Activated naive CD4-positive, alpha-beta T cell treated with anti-CD3 and anti-CD28 coated beads for 36 hours (primary cell): Measurements from ENCODE around the gene MNT. TPM values are rescaled to one million over a fixed set of nuclear protein-coding genes. Genes with fewer than 3 reads are reported as not detected.

Experiments used
- CTCF ChIA-PET: fragments of 350-600 bp; sonication (Branson Sonifier 250); formaldehyde crosslinking; loops from one replicate; lab custom pipeline; 2021; ENCODE audit warnings: antibody characterized with exemption; lab: Charles Lee
- DNase-seq: peaks from one replicate; pipeline ENCODE4 v3.0.0-alpha.2; 2020
- H3K27ac Mint-ChIP-seq: one replicate; pipeline ENCODE4 v1.8.0; 2021; ENCODE audit warnings: mild to moderate bottlenecking, mixed read lengths
- H3K27me3 Mint-ChIP-seq: one replicate; pipeline ENCODE4 v1.8.0; 2021; ENCODE audit warnings: low read depth, mixed read lengths
- H3K36me3 Mint-ChIP-seq: one replicate; pipeline ENCODE4 v1.8.0; 2021; ENCODE audit warnings: low read depth, mixed read lengths
- H3K4me1 Mint-ChIP-seq: one replicate; pipeline ENCODE4 v1.8.0; 2021; ENCODE audit warnings: low read depth, mixed read lengths
- H3K4me3 Mint-ChIP-seq: one replicate; pipeline ENCODE4 v1.8.0; 2021; ENCODE audit warnings: mild to moderate bottlenecking, moderate library complexity, mixed read lengths
- H3K9me3 Mint-ChIP-seq: one replicate; pipeline ENCODE4 v1.8.0; 2021; ENCODE audit warnings: mixed read lengths
- intact Hi-C: fragments of 100-400 bp; cut with micrococcal nuclease; formaldehyde crosslinking; loops from one replicate; pipeline ENCODE4 v1.15.1; 2023
- total RNA-seq, 2 experiments: library from RNA; stranded (reverse); gene quantifications; one replicate each; pipeline ENCODE4 v1.2.3, GENCODE V29; 2021

MNT gene
- total RNA-seq, 2 experiments from 2014 or later: 13.1 to 17.0 TPM

GRCh38 chr17:2372681-2373080 is 28.2 kb downstream of the MNT start:
- CTCF ChIA-PET: interaction anchor here (0.9 kb wide), 1 partner anchor 10 kb away, joined by 3 read pairs; no protein-coding TSS in a partner anchor
- intact Hi-C loops: no loop called here
- no peaks in the 10 kb centered on the region for H3K4me1 Mint-ChIP-seq
- H3K36me3 Mint-ChIP-seq: no peaks in the 10 kb centered on the region
- no peaks in the 10 kb centered on the region for H3K27me3 Mint-ChIP-seq
- DNase-seq: no peak
- no peaks in the 10 kb centered on the region for H3K9me3 Mint-ChIP-seq
- H3K27ac Mint-ChIP-seq: no peak overlapping the region
- no peak overlapping the region for H3K4me3 Mint-ChIP-seq

GRCh38 chr17:2372180-2372579 is 28.7 kb downstream of the MNT start:
- no peak for DNase-seq
- intact Hi-C loops: no loop called here
- H3K4me3 Mint-ChIP-seq: no peak overlapping the region
- H3K36me3 Mint-ChIP-seq: no peaks in the 10 kb centered on the region
- H3K27me3 Mint-ChIP-seq: no peaks in the 10 kb centered on the region
- CTCF ChIA-PET: interaction anchor here (0.9 kb wide), 1 partner anchor 10 kb away, joined by 3 read pairs; no protein-coding TSS in a partner anchor
- no peaks in the 10 kb centered on the region for H3K4me1 Mint-ChIP-seq
- H3K9me3 Mint-ChIP-seq: no peaks in the 10 kb centered on the region
- no peak overlapping the region for H3K27ac Mint-ChIP-seq

- Mint-ChIP-seq H3K4me3 (no peak overlapping the region), H3K36me3 (no peaks in the 10 kb centered on the region), H3K4me1 (no peaks in the 10 kb centered on the region), H3K27me3 (no peaks in the 10 kb centered on the region), H3K9me3 (no peaks in the 10 kb centered on the region), H3K27ac (no peak overlapping the region)
- intact Hi-C loops: no loop called here
- DNase-seq: no peak
- CTCF ChIA-PET: no interaction called here
Measured at GRCh38 chr17:2371183-2372130, 29.4 kb downstream of the MNT start.

- H3K36me3 Mint-ChIP-seq: no peaks in the 10 kb centered on the region
- intact Hi-C loops: no loop called here
Measured at GRCh38 chr17:2370211-2370589, 30.7 kb downstream of the MNT start.

GRCh38 chr17:2369551-2370210 is 31.2 kb downstream of the MNT start:
- H3K27ac Mint-ChIP-seq: no peak overlapping the region
- no peaks in the 10 kb centered on the region for H3K36me3 Mint-ChIP-seq
- H3K9me3 Mint-ChIP-seq: no peaks in the 10 kb centered on the region
- intact Hi-C loops: no loop called here
- no peak for DNase-seq
- H3K4me1 Mint-ChIP-seq: no peaks in the 10 kb centered on the region
- no peaks in the 10 kb centered on the region for H3K27me3 Mint-ChIP-seq
- H3K4me3 Mint-ChIP-seq: no peak overlapping the region
- CTCF ChIA-PET: interaction anchor here (1.9 to 3.5 kb wide), 2 partner anchors 13 to 46 kb away, joined by 8 to 20 read pairs; no protein-coding TSS in a partner anchor

More at GRCh38 chr17:2370211-2370589, 30.7 kb downstream of the MNT start:
- H3K4me3 Mint-ChIP-seq: no peak overlapping the region
- no peaks in the 10 kb centered on the region for H3K27me3 Mint-ChIP-seq
- no peaks in the 10 kb centered on the region for H3K9me3 Mint-ChIP-seq
- no peak overlapping the region for H3K27ac Mint-ChIP-seq
- H3K4me1 Mint-ChIP-seq: no peaks in the 10 kb centered on the region
- CTCF ChIA-PET: interaction anchor here (1.9 to 3.5 kb wide), 2 partner anchors 12 to 46 kb away, joined by 8 to 20 read pairs; no protein-coding TSS in a partner anchor
- DNase-seq: no peak

GRCh38 chr17:2369039-2369438 is 31.8 kb downstream of the MNT start:
- Mint-ChIP-seq H3K4me3 (no peak overlapping the region), H3K9me3 (no peaks in the 10 kb centered on the region), H3K27me3 (no peaks in the 10 kb centered on the region), H3K27ac (no peak overlapping the region), H3K4me1 (no peaks in the 10 kb centered on the region), H3K36me3 (no peaks in the 10 kb centered on the region)
- CTCF ChIA-PET: interaction anchor here (1.9 to 3.5 kb wide), 2 partner anchors 14 to 47 kb away, joined by 8 to 20 read pairs; no protein-coding TSS in a partner anchor
- intact Hi-C loops: no loop called here
- no peak for DNase-seq

- no peak for DNase-seq
- no peaks in the 10 kb centered on the region for H3K27me3 Mint-ChIP-seq
- H3K4me3 Mint-ChIP-seq: no peak overlapping the region
- H3K36me3 Mint-ChIP-seq: no peaks in the 10 kb centered on the region
- no peaks in the 10 kb centered on the region for H3K4me1 Mint-ChIP-seq
- intact Hi-C loops: no loop called here
- CTCF ChIA-PET: interaction anchor here (0.9 to 3.5 kb wide), 3 partner anchors 14 to 48 kb away, joined by 3 to 20 read pairs (median 8); no protein-coding TSS in a partner anchor
- no peaks in the 10 kb centered on the region for H3K9me3 Mint-ChIP-seq
- H3K27ac Mint-ChIP-seq: no peak overlapping the region
Measured at GRCh38 chr17:2368359-2368758, 32.5 kb downstream of the MNT start.

- CTCF ChIA-PET: interaction anchor here (0.6 kb wide), 1 partner anchor 16 kb away, joined by 3 read pairs; no protein-coding TSS in a partner anchor
- H3K27me3 Mint-ChIP-seq: no peaks in the 10 kb centered on the region
- no peak overlapping the region for H3K27ac Mint-ChIP-seq
- no peaks in the 10 kb centered on the region for H3K4me1 Mint-ChIP-seq
- H3K9me3 Mint-ChIP-seq: no peaks in the 10 kb centered on the region
- peaks cover 3% of the 10 kb centered on the region for H3K36me3 Mint-ChIP-seq
- DNase-seq: no peak
- intact Hi-C loops: no loop called here
- H3K4me3 Mint-ChIP-seq: no peak overlapping the region
Measured at GRCh38 chr17:2366747-2367494, 33.9 kb downstream of the MNT start.

GRCh38 chr17:2365132-2365531 is 35.7 kb downstream of the MNT start:
- Mint-ChIP-seq H3K9me3 (no peaks in the 10 kb centered on the region), H3K4me3 (no peak overlapping the region), H3K4me1 (no peaks in the 10 kb centered on the region), H3K27me3 (no peaks in the 10 kb centered on the region), H3K27ac (no peak overlapping the region), H3K36me3 (peaks cover 3% of the 10 kb centered on the region)
- intact Hi-C loops: no loop called here
- CTCF ChIA-PET: interaction anchor here (0.6 kb wide), 1 partner anchor 15 kb away, joined by 3 read pairs; no protein-coding TSS in a partner anchor
- DNase-seq: no peak

- Mint-ChIP-seq H3K9me3 (no peaks in the 10 kb centered on the region), H3K36me3 (peaks cover 3% of the 10 kb centered on the region), H3K4me1 (no peaks in the 10 kb centered on the region), H3K27ac (no peak overlapping the region), H3K4me3 (no peak overlapping the region), H3K27me3 (no peaks in the 10 kb centered on the region)
- intact Hi-C loops: no loop called here
- CTCF ChIA-PET: no interaction called here
- no peak for DNase-seq
Measured at GRCh38 chr17:2364763-2365116, 36.1 kb downstream of the MNT start.

GRCh38 chr17:2363851-2364762 is 36.8 kb downstream of the MNT start:
- DNase-seq: no peak
- Mint-ChIP-seq H3K27ac (no peak overlapping the region), H3K36me3 (peaks cover 3% of the 10 kb centered on the region), H3K9me3 (no peaks in the 10 kb centered on the region), H3K4me3 (no peak overlapping the region), H3K27me3 (no peaks in the 10 kb centered on the region), H3K4me1 (no peaks in the 10 kb centered on the region)
- CTCF ChIA-PET: interaction anchor here (0.5 to 1.4 kb wide), 2 partner anchors 19 to 453 kb away, joined by 4 to 5 read pairs; no protein-coding TSS in a partner anchor
- intact Hi-C loops: no loop called here
